ENCODE data around the gene CFAP99. TPM values are rescaled to one million over a fixed set of nuclear protein-coding genes. Genes with fewer than 3 reads are reported as not detected.

Gene CFAP99
- polyA plus RNA-seq, 1 donor (not counting 4 experiments of a cell fraction or from before 2014, with no cell fraction given), result not detected

DNA sequence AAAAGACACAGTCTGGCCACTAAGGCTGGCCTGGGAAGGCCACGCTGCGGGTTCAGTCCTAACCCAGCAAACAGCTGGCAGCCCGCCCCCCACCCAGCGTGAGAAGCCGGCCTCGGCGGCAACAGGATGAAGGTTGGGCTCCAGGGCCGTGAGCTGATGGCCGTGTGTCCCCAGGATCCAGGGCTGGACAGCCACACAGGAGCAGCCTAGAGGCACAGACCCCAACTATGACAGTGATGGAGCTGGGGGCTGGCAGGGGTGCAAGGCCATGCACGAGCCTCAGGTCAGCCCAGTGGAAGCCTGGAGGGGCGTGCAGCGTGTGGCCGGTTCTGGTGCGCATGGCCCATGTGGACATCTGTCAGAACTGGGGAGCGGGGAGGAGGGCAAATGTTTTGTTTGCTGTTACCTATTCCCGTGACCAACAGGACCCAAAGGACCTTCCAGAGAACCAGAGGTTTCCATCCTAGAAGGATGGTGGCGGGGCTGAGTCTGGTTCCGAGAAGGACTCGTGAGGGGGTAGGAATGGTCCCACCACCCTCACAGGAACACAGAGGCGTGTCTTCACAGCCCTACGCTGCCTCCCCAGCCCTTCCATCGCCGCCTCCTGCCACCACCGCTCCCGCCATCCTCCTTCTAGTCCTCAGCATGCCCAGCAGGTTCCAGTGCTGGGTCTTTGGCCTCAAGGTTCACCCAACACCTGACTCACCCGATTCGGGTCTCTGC, 46.8 kb upstream of the CFAP99 start:
- Histone ChIP-seq H3K79me2 (ENCODE audit: control insufficient read depth, insufficient read depth, low read length) (no peaks in the 10 kb centered on the region), H3K27me3 (ENCODE audit: control insufficient read depth, extremely low read depth, insufficient read depth, low read length) (peaks cover 5% of the 10 kb centered on the region), H2AFZ (ENCODE audit: control insufficient read depth, low read length) (no peak overlapping the region), H3K27ac (ENCODE audit: control insufficient read depth, insufficient read depth, low read length) (no peak overlapping the region), H3K4me1 (ENCODE audit: control insufficient read depth, extremely low read depth, insufficient read depth, low read length) (no peaks in the 10 kb centered on the region), H3K4me3 (ENCODE audit: control insufficient read depth in 2 of 3, extremely low read depth in 1 of 3, insufficient read depth in 2 of 3, low read depth in 1 of 3, low read length in 3 of 3) (no peak overlapping the region), H3K36me3 (ENCODE audit: control insufficient read depth in 2 of 2, extremely low read depth in 1 of 2, insufficient read depth in 2 of 2, low read length in 2 of 2) (no peaks in the 10 kb centered on the region), H3K9me3 (ENCODE audit: control insufficient read depth, low read depth, low read length) (peaks cover 2% of the 10 kb centered on the region), H3K9me1 (ENCODE audit: control insufficient read depth, extremely low read depth, insufficient read depth, low read length) (no peaks in the 10 kb centered on the region), H3K4me2 (ENCODE audit: control insufficient read depth, extremely low read depth, insufficient read depth, low read depth, low read length) (no peak overlapping the region), H4K20me1 (ENCODE audit: control insufficient read depth, extremely low read depth, insufficient read depth, low read length) (no peaks in the 10 kb centered on the region), H3K9ac (ENCODE audit: control insufficient read depth, extremely low read depth, insufficient read depth, low read length) (no peak overlapping the region)
- no peak for TF ChIP-seq EZH2 (IDR thresholded peaks at IDR 0.05; ENCODE audit: low read length)
- TF ChIP-seq, protein P1, sequence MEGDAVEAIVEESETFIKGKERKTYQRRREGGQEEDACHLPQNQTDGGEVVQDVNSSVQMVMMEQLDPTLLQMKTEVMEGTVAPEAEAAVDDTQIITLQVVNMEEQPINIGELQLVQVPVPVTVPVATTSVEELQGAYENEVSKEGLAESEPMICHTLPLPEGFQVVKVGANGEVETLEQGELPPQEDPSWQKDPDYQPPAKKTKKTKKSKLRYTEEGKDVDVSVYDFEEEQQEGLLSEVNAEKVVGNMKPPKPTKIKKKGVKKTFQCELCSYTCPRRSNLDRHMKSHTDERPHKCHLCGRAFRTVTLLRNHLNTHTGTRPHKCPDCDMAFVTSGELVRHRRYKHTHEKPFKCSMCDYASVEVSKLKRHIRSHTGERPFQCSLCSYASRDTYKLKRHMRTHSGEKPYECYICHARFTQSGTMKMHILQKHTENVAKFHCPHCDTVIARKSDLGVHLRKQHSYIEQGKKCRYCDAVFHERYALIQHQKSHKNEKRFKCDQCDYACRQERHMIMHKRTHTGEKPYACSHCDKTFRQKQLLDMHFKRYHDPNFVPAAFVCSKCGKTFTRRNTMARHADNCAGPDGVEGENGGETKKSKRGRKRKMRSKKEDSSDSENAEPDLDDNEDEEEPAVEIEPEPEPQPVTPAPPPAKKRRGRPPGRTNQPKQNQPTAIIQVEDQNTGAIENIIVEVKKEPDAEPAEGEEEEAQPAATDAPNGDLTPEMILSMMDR (optimal IDR thresholded peaks at IDR 0.05 in 1 of 3, IDR thresholded peaks at IDR 0.05 in 1 of 3, conservative IDR thresholded peaks at IDR 0.05 in 1 of 3; ENCODE audit: extremely low read depth in 1 of 3, insufficient read depth in 2 of 3, low read length in 3 of 3), result no peak
- DNase-seq (ENCODE audit: low read depth, low spot score) (no peak), FAIRE-seq (no peak)
- dilution Hi-C loops (cut with MboI; ENCODE audit: extremely low pct_ligation_motif_present, low sequenced_read_pairs), result no loop called here

DNA sequence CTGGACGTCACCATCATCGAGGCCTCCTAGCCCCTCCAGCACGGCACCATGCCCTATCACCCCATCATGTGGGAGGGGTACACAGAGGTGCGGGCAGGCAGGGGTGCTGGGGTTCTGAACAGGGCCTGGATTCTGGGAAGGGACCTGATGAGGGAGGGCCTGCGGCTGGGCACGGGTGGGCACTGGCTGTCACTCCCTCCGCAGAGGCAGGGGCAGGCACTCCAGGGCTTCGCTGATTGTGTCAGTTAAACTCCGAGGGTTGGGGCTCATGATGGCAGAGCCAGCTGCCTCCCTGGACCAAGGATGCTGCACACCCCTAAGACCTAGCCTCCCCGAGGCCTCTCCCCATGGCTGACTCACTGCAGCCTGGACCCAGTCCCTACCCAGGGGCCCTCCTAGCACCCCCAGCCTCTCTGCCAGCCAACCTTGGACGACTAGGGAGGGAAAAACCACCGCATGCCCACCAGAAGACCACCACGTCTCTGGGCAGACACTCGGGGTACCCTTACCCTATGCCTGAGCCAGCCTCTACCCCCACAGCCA, 46.2 kb upstream of the CFAP99 start:
- Histone ChIP-seq H3K4me1 (ENCODE audit: control insufficient read depth, extremely low read depth, insufficient read depth, low read length) (no peaks in the 10 kb centered on the region), H3K27ac (ENCODE audit: control insufficient read depth, insufficient read depth, low read length) (no peak overlapping the region), H3K9me3 (ENCODE audit: control insufficient read depth, low read depth, low read length) (peaks cover 2% of the 10 kb centered on the region), H3K36me3 (ENCODE audit: control insufficient read depth in 2 of 2, extremely low read depth in 1 of 2, insufficient read depth in 2 of 2, low read length in 2 of 2) (no peaks in the 10 kb centered on the region), H2AFZ (ENCODE audit: control insufficient read depth, low read length) (no peak overlapping the region), H3K79me2 (ENCODE audit: control insufficient read depth, insufficient read depth, low read length) (no peaks in the 10 kb centered on the region), H3K4me3 (ENCODE audit: control insufficient read depth in 2 of 3, extremely low read depth in 1 of 3, insufficient read depth in 2 of 3, low read depth in 1 of 3, low read length in 3 of 3) (no peak overlapping the region), H3K4me2 (ENCODE audit: control insufficient read depth, extremely low read depth, insufficient read depth, low read depth, low read length) (no peak overlapping the region), H3K27me3 (ENCODE audit: control insufficient read depth, extremely low read depth, insufficient read depth, low read length) (peaks cover 5% of the 10 kb centered on the region), H3K9ac (ENCODE audit: control insufficient read depth, extremely low read depth, insufficient read depth, low read length) (no peak overlapping the region), H4K20me1 (ENCODE audit: control insufficient read depth, extremely low read depth, insufficient read depth, low read length) (no peaks in the 10 kb centered on the region), H3K9me1 (ENCODE audit: control insufficient read depth, extremely low read depth, insufficient read depth, low read length) (no peaks in the 10 kb centered on the region)
- DNase-seq (ENCODE audit: low read depth, low spot score) (no peak), FAIRE-seq (no peak)
- no peak for TF ChIP-seq EZH2 (IDR thresholded peaks at IDR 0.05; ENCODE audit: low read length)
- dilution Hi-C loops (cut with MboI; ENCODE audit: extremely low pct_ligation_motif_present, low sequenced_read_pairs), result no loop called here

All from keratinocyte (primary cell).